Colonic mucosa (tissue), 4 donors: ENCODE results near the gene ASTN2. TPM values are rescaled to one million over a fixed set of nuclear protein-coding genes. Genes with fewer than 3 reads are reported as not detected.

Experiments
- DNase-seq: peaks from one replicate; pipeline ENCODE4 v3.0.0-alpha.2; 2020
- H3K27ac ChIP-seq: fragments of 200-600 bp; one replicate; pipeline ENCODE4 v1.8.0; 2021
- H3K27me3 ChIP-seq: fragments of 200-600 bp; one replicate; pipeline ENCODE4 v1.8.0; 2021
- H3K36me3 ChIP-seq: fragments of 200-600 bp; one replicate; pipeline ENCODE4 v1.8.0; 2021
- H3K4me1 ChIP-seq: fragments of 200-600 bp; one replicate; pipeline ENCODE4 v1.8.0; 2021; ENCODE audit warnings: mild to moderate bottlenecking
- H3K4me3 ChIP-seq: fragments of 200-600 bp; one replicate; pipeline ENCODE4 v1.8.0; 2021
- H3K9ac ChIP-seq, 2 donors: one replicate each; pipeline ENCODE4 v1.7.0; 2013; ENCODE audit warnings: control low read depth in 2 of 2, low read depth in 2 of 2, low read length in 2 of 2
- H3K9me3 ChIP-seq: fragments of 200-600 bp; one replicate; pipeline ENCODE4 v1.8.0; 2021
- CTCF ChIP-seq: fragments of 200-600 bp; IDR thresholded peaks from one replicate; pipeline ENCODE4 v1.8.0; 2022; ENCODE audit warnings: antibody characterized with exemption, mild to moderate bottlenecking
- intact Hi-C: fragments of 100-400 bp; cut with DNase I; formaldehyde crosslinking; loops from one replicate; pipeline ENCODE4 v1.14.1; 2022
- total RNA-seq, 2 donors: library from RNA; stranded (reverse); fragmentation: NEBNext Ultra II Directional in 1 of 2; extraction: Animal tissue kit (Norgen Biotek cat#: 25700) in 1 of 2; gene quantifications; one replicate each; pipeline ENCODE4 v1.2.1, GENCODE V29; 2021
- donor health status: healthy.
- donor health status: DM: no; HTN: no; CAD: no.
- donor health status: DM: no; HTN: no; CAD: no.

Gene ASTN2
- total RNA-seq, 2 donors from 2014 or later: 2.5 to 6.1 TPM

GRCh38 chr9:117305454-117305853 lies 109.4 kb downstream of the ASTN2 start:
- no peak for TF ChIP-seq CTCF
- no peak overlapping the region for H3K9ac ChIP-seq
- H3K4me3 ChIP-seq: no peak overlapping the region
- no peaks in the 10 kb centered on the region for H3K4me1 ChIP-seq
- intact Hi-C loops: no loop called here
- H3K9me3 ChIP-seq: no peaks in the 10 kb centered on the region
- no peaks in the 10 kb centered on the region for H3K36me3 ChIP-seq
- H3K27ac ChIP-seq: no peak overlapping the region
- H3K27me3 ChIP-seq: no peaks in the 10 kb centered on the region
- no peak for DNase-seq

- no peak for DNase-seq
- no peak for TF ChIP-seq CTCF
- Histone ChIP-seq H3K27ac (no peak overlapping the region), H3K4me1 (no peaks in the 10 kb centered on the region), H3K4me3 (no peak overlapping the region), H3K27me3 (no peaks in the 10 kb centered on the region), H3K36me3 (no peaks in the 10 kb centered on the region), H3K9ac (no peak overlapping the region), H3K9me3 (no peaks in the 10 kb centered on the region)
- intact Hi-C loops: no loop called here
These were observed 110.3 kb downstream of the ASTN2 start for GRCh38 chr9:117304549-117304948.

GRCh38 chr9:117303643-117304230 lies 111.1 kb downstream of the ASTN2 start:
- no peak for DNase-seq
- intact Hi-C loops: no loop called here
- no peaks in the 10 kb centered on the region for H3K36me3 ChIP-seq
- H3K4me1 ChIP-seq: no peaks in the 10 kb centered on the region
- no peak overlapping the region for H3K4me3 ChIP-seq
- H3K27ac ChIP-seq: no peak overlapping the region
- TF ChIP-seq CTCF: no peak
- H3K9me3 ChIP-seq: no peaks in the 10 kb centered on the region
- no peak overlapping the region for H3K9ac ChIP-seq
- no peaks in the 10 kb centered on the region for H3K27me3 ChIP-seq

- H3K4me1 ChIP-seq: no peaks in the 10 kb centered on the region
- DNase-seq: no peak
- no peaks in the 10 kb centered on the region for H3K27me3 ChIP-seq
- H3K27ac ChIP-seq: no peak overlapping the region
- intact Hi-C loops: no loop called here
- no peaks in the 10 kb centered on the region for H3K9me3 ChIP-seq
- H3K9ac ChIP-seq: no peak overlapping the region
- no peak overlapping the region for H3K4me3 ChIP-seq
- H3K36me3 ChIP-seq: no peaks in the 10 kb centered on the region
- TF ChIP-seq CTCF: no peak
These were observed 112.4 kb downstream of the ASTN2 start for GRCh38 chr9:117302487-117302886.

GRCh38 chr9:117300371-117301110 lies 114.3 kb downstream of the ASTN2 start:
- DNase-seq: no peak
- Histone ChIP-seq H3K4me3 (no peak overlapping the region), H3K4me1 (no peaks in the 10 kb centered on the region), H3K9me3 (no peaks in the 10 kb centered on the region), H3K27ac (no peak overlapping the region), H3K36me3 (no peaks in the 10 kb centered on the region), H3K9ac (no peak overlapping the region), H3K27me3 (no peaks in the 10 kb centered on the region)
- intact Hi-C loops: no loop called here
- no peak for TF ChIP-seq CTCF
